AG09319 (cell line): Measurements from ENCODE around the gene TPTE.
"Not testable (repeated sequence)": the region's sequence is repeated elsewhere in the genome, so short reads cannot be mapped to it uniquely, and the experiment has no call there.

Source experiments
- DNase-seq: peaks from one replicate; pipeline ENCODE4 v3.0.0-alpha.2; 2010; ENCODE audit warnings: low read depth; ENCODE audit errors: extremely low read depth
- TF ChIP-seq, protein P1 (sequence below): IDR thresholded peaks from 2 replicates; pipeline ENCODE4 v1.5.1; 2011; ENCODE audit warnings: low read depth, mild to moderate bottlenecking, inconsistent platforms, low read length, moderate library complexity

Gene TPTE

DNA sequence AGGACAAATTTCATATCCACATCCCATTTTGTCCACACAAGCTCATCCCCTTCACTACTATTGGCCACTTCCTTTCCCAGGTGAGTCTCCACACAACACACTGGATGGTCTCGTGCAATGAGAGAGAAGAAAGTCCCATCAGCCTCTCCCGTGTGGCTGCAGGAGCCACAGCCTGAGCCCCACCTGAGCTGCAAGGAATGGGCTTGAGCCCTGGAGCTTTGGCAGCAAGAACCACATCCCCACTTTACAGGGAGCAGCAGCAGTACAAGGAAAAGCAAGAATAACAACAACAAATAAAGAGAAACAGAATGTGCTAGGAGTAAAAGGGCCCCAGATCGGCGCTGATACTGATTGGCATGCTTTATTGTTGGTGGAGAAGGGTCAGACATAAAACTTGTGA, 117.7 kb downstream of the TPTE start:
- TF ChIP-seq, protein P1, sequence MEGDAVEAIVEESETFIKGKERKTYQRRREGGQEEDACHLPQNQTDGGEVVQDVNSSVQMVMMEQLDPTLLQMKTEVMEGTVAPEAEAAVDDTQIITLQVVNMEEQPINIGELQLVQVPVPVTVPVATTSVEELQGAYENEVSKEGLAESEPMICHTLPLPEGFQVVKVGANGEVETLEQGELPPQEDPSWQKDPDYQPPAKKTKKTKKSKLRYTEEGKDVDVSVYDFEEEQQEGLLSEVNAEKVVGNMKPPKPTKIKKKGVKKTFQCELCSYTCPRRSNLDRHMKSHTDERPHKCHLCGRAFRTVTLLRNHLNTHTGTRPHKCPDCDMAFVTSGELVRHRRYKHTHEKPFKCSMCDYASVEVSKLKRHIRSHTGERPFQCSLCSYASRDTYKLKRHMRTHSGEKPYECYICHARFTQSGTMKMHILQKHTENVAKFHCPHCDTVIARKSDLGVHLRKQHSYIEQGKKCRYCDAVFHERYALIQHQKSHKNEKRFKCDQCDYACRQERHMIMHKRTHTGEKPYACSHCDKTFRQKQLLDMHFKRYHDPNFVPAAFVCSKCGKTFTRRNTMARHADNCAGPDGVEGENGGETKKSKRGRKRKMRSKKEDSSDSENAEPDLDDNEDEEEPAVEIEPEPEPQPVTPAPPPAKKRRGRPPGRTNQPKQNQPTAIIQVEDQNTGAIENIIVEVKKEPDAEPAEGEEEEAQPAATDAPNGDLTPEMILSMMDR = no peak
- DNase-seq = no peak

DNA sequence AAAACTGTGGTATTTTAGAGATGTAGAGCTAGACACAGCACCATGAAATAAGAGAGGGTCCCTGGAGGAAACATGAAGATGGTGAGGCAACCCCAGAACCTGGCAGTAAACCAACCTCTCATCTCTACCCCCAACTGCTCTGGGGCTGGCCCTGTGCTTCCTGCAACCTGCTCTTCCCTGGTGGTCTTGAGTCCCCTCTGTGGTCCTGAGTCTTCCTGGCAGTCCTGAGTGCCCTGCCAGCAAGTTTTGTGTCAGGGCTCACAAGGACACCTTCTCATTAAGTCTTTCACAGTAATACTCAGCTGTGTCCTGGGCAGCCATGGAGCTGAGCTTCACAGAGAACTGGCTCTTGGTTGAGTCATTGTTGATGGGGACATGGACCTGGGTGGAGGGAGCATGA, 118.4 kb downstream of the TPTE start:
- DNase-seq = not testable (repeated sequence)

DNA sequence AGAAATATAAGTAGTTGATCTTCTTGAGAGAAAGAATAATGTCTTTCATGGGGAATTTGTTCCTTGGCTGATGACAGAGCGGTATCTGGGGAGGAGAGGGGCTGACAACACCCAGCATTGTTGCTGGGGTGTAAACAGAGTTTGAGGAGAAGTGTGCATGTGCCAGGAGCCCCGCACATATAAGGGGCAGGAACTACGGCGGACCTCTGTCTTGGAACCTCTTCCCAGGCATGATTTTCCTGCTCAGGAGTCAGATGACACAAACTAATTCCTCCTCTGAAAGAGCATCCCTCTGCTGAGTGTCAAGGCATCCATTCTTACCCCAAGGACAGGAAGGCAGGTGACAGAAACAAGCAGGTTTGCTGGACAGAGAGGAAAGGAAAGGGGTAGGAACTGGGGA, 119.1 kb downstream of the TPTE start:
- no peak for DNase-seq
- TF ChIP-seq, protein P1 = no peak

DNA sequence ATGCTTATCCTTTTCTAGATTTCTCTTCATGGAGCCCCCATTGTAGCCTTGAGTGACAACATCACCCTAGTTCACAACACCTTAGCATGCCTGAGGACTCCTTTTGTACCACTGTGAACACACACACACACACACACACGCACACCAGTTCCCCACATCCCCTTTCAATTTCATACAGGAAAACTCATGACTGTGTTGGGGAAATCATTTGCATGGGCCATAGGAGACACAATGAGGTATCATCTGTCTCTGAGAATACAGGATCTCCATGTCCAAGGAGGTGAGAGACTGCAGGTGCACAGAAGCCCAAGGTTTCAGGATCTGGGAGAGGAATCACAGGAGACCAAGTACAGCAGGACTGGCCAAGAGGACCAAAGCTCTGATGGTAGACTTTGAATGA, 119.7 kb downstream of the TPTE start:
- TF ChIP-seq, protein P1 = no peak
- DNase-seq = no peak

DNA sequence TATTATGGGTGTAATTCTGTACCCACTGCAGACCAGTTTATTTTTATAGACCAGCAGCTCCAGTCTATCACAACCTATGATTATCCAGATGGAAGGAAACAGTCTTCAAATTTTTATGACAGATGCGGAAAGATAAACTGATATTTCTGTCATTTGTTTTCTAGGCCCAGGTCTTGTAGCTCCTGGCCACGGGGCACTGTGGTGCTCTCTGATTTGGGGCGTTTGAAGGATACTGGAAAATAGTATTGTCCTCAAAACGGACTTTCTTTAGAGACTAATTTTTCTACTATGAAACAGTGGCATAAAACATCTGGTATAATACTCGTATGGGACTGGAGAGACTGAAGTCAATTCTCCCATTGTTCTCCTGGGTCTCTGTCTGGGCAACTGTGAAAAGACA, 124.3 kb downstream of the TPTE start:
- not testable (repeated sequence) for DNase-seq

DNA sequence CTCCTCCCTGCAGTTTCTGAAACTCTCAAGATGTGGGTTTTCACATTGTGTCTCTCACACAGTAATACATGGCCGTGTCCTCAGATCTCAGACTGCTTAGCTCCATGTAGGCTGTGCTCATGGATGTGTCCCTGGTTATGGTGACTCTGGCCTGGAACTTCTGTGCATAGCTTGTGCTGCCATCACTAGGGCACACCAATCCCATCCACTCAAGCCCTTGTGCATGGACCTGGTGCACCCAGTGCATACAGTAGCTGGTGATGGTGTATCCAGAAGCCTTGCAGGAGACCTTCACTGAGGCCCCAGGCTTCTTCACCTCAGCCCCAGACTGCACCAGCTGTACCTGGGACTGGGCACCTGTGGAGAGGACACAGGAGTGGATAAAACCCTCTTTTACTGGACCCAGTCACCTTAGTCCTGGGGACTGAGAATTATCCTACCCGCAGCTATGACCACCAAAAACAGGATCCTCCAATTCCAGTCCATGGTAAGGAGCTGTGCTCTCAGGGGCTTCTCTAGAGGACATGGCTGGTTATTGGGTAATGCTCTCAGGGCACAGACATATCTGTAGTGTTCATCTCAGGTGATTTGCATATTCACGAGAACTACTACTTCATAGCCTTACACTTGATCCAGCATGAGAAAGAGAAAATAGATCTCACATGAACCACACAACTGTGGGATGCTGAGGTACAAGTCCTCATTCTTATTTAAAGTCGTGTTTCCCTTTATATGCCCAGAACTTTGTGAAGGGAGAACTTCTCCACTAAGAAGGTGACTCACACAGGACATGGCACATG, 128.2 kb downstream of the TPTE start:
- not testable (repeated sequence) for DNase-seq

DNA sequence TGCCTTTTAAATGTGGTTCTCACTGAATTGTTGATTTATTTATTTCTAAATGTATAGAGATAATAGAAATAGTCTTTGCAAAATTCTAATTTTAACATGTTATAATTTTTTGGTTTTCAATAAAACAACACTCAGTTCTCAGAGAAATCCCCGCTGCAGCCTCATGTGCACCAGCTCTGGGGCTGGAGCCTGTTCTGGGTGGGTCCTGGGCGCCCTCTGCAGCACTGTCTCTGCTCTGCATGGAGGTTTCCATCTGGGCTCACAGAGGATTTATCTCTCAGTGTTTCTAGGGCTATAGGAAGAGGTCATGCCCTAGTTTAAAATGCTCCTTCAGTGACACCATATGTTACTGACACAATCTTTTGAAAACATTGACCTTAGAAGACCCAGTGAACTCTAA, 128.9 kb downstream of the TPTE start:
- DNase-seq = not testable (repeated sequence)
